ENCODE measurements around the gene DUSP22.
"Not testable (repeated sequence)": the region's sequence is repeated elsewhere in the genome, so short reads cannot be mapped to it uniquely, and the experiment has no call there.

The DUSP22 gene

GRCh38 chr6:281469-282103 is 10.7 kb upstream of the DUSP22 start:
- Histone ChIP-seq H3K36me3 (ENCODE audit: control insufficient read depth, insufficient read depth, low read length) (no peaks in the 10 kb centered on the region), H3K4me3 (ENCODE audit: low read length) (no peak overlapping the region), H3K27me3 (ENCODE audit: control insufficient read depth, insufficient read depth, low read length) (peaks cover 9% of the 10 kb centered on the region), H3K9ac (ENCODE audit: low read length) (no peak overlapping the region), H3K4me1 (ENCODE audit: control insufficient read depth, insufficient read depth, low read length) (no peaks in the 10 kb centered on the region), H3K9me3 (ENCODE audit: control insufficient read depth, low read length) (no peaks in the 10 kb centered on the region)

GRCh38 chr6:282177-282866 is 10.0 kb upstream of the DUSP22 start:
- Histone ChIP-seq H3K9ac (ENCODE audit: low read length) (no peak overlapping the region), H3K4me1 (ENCODE audit: control insufficient read depth, insufficient read depth, low read length) (no peaks in the 10 kb centered on the region), H3K36me3 (ENCODE audit: control insufficient read depth, insufficient read depth, low read length) (no peaks in the 10 kb centered on the region), H3K9me3 (ENCODE audit: control insufficient read depth, low read length) (no peaks in the 10 kb centered on the region), H3K4me3 (ENCODE audit: low read length) (no peak overlapping the region), H3K27me3 (ENCODE audit: control insufficient read depth, insufficient read depth, low read length) (peaks cover 9% of the 10 kb centered on the region)

GRCh38 chr6:282867-283416 is 9.3 kb upstream of the DUSP22 start:
- no peak overlapping the region for H3K4me3 ChIP-seq (ENCODE audit: low read length)
- H3K36me3 ChIP-seq (ENCODE audit: control insufficient read depth, insufficient read depth, low read length): no peaks in the 10 kb centered on the region
- H3K9ac ChIP-seq (ENCODE audit: low read length): no peak overlapping the region
- peaks cover 9% of the 10 kb centered on the region for H3K27me3 ChIP-seq (ENCODE audit: control insufficient read depth, insufficient read depth, low read length)
- no peaks in the 10 kb centered on the region for H3K4me1 ChIP-seq (ENCODE audit: control insufficient read depth, insufficient read depth, low read length)
- H3K9me3 ChIP-seq (ENCODE audit: control insufficient read depth, low read length): no peaks in the 10 kb centered on the region

GRCh38 chr6:284486-284885 is 7.8 kb upstream of the DUSP22 start:
- Histone ChIP-seq H3K9ac (ENCODE audit: low read length) (no peak overlapping the region), H3K36me3 (ENCODE audit: control insufficient read depth, insufficient read depth, low read length) (no peaks in the 10 kb centered on the region), H3K4me3 (ENCODE audit: low read length) (no peak overlapping the region), H3K27me3 (ENCODE audit: control insufficient read depth, insufficient read depth, low read length) (peaks cover 9% of the 10 kb centered on the region), H3K9me3 (ENCODE audit: control insufficient read depth, low read length) (no peaks in the 10 kb centered on the region), H3K4me1 (ENCODE audit: control insufficient read depth, insufficient read depth, low read length) (no peaks in the 10 kb centered on the region)

DNA sequence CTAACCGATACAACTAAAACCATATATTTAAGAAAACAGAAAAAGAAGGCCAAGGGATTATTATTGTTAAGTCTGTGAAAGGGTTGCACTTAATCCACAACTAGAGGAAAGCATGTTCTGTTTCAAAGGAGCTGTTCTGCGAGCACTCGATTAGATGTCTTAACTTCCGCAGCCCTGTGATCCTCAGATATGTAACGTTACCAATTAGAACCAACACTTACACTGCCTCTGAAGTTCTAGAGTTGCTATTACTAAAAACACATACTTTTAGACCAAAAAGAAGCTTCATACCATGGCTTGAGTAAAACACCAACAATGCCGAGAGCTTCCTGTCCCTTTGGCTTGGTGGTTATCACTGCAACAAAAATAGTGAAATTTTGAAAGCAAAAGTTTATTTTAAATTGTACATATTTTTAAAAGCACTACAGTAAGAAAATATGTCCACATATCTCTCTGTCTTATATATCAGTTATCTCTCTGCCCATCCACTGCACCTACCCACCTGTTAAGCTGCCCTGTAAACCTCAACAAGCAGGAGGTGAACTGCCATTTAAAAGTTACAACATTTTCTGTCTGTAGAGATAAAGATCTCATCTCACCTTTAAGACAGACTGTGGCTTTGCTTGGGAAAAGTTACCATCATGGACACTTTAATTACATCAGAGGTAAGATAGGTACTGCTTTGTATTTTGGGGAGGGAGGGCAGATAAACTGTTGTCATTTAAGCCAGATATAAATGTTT is 7.1 kb upstream of the DUSP22 start:
- no peak overlapping the region for H3K9ac ChIP-seq (ENCODE audit: low read length)
- peaks cover 9% of the 10 kb centered on the region for H3K27me3 ChIP-seq (ENCODE audit: control insufficient read depth, insufficient read depth, low read length)
- no peak overlapping the region for H3K4me3 ChIP-seq (ENCODE audit: low read length)
- no peaks in the 10 kb centered on the region for H3K36me3 ChIP-seq (ENCODE audit: control insufficient read depth, insufficient read depth, low read length)
- H3K9me3 ChIP-seq (ENCODE audit: control insufficient read depth, low read length): no peaks in the 10 kb centered on the region
- H3K4me1 ChIP-seq (ENCODE audit: control insufficient read depth, insufficient read depth, low read length): no peaks in the 10 kb centered on the region

GRCh38 chr6:285902-286301 is 6.4 kb upstream of the DUSP22 start:
- not testable (repeated sequence) for H3K9me3 ChIP-seq (ENCODE audit: control insufficient read depth, low read length); H3K9ac ChIP-seq (ENCODE audit: low read length); H3K36me3 ChIP-seq (ENCODE audit: control insufficient read depth, insufficient read depth, low read length); H3K4me3 ChIP-seq (ENCODE audit: low read length); H3K27me3 ChIP-seq (ENCODE audit: control insufficient read depth, insufficient read depth, low read length); H3K4me1 ChIP-seq (ENCODE audit: control insufficient read depth, insufficient read depth, low read length)

DNA sequence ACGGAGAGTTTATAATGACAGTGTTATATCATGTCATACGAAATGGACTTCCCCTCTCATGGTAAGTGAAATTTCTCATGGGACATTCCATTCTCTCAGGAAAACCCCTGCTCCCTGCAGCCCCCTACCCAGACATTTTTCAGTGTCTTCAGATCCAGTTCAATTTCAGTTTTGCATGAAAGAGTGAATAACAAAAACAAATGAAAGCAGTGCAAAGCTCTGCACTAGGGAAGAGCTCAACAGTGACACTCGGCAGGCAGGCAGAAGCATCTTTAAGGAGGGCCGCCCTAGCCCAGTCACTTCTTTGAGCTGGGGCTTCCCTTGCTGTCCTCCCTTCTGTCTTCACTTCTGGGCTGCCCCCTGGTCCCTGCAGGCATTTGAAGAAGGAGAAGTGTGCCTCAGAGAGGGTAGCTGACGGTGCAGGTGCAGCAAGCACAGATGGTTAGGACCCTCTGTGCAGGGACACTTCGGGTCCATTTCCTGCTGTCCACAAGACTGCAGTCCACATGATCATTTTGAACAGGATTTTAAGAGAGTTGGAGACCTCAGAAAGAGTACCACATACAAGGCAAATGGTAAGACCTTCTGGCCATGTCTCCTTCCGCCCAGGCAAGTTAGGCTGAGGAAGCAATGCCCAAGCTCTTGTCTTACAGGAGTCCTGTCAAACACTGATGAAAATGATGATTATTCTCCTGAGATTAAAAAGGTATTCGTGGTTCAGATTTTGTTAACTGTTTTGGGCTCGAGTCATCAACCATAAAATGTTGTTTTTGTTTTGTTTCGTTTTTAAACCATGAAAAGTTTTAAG is 5.4 kb upstream of the DUSP22 start:
- H3K36me3 ChIP-seq (ENCODE audit: control insufficient read depth, insufficient read depth, low read length): no peaks in the 10 kb centered on the region
- H3K9me3 ChIP-seq (ENCODE audit: control insufficient read depth, low read length): no peaks in the 10 kb centered on the region
- H3K9ac ChIP-seq (ENCODE audit: low read length): no peak overlapping the region
- no peak overlapping the region for H3K4me3 ChIP-seq (ENCODE audit: low read length)
- H3K4me1 ChIP-seq (ENCODE audit: control insufficient read depth, insufficient read depth, low read length): peaks cover 9% of the 10 kb centered on the region
- peaks cover 9% of the 10 kb centered on the region for H3K27me3 ChIP-seq (ENCODE audit: control insufficient read depth, insufficient read depth, low read length)

GRCh38 chr6:287489-287860 is 4.8 kb upstream of the DUSP22 start:
- no peaks in the 10 kb centered on the region for H3K36me3 ChIP-seq (ENCODE audit: control insufficient read depth, insufficient read depth, low read length)
- H3K9ac ChIP-seq (ENCODE audit: low read length): no peak overlapping the region
- peaks cover 6% of the 10 kb centered on the region for H3K27me3 ChIP-seq (ENCODE audit: control insufficient read depth, insufficient read depth, low read length)
- H3K4me1 ChIP-seq (ENCODE audit: control insufficient read depth, insufficient read depth, low read length): peaks cover 9% of the 10 kb centered on the region
- H3K4me3 ChIP-seq (ENCODE audit: low read length): no peak overlapping the region
- H3K9me3 ChIP-seq (ENCODE audit: control insufficient read depth, low read length): no peaks in the 10 kb centered on the region

GRCh38 chr6:288866-289265 is 3.4 kb upstream of the DUSP22 start:
- Histone ChIP-seq H3K9ac (ENCODE audit: low read length) (no peak overlapping the region), H3K36me3 (ENCODE audit: control insufficient read depth, insufficient read depth, low read length) (no peaks in the 10 kb centered on the region), H3K4me3 (ENCODE audit: low read length) (no peak overlapping the region), H3K27me3 (ENCODE audit: control insufficient read depth, insufficient read depth, low read length) (no peaks in the 10 kb centered on the region), H3K9me3 (ENCODE audit: control insufficient read depth, low read length) (no peaks in the 10 kb centered on the region), H3K4me1 (ENCODE audit: control insufficient read depth, insufficient read depth, low read length) (peaks cover 9% of the 10 kb centered on the region)

DNA sequence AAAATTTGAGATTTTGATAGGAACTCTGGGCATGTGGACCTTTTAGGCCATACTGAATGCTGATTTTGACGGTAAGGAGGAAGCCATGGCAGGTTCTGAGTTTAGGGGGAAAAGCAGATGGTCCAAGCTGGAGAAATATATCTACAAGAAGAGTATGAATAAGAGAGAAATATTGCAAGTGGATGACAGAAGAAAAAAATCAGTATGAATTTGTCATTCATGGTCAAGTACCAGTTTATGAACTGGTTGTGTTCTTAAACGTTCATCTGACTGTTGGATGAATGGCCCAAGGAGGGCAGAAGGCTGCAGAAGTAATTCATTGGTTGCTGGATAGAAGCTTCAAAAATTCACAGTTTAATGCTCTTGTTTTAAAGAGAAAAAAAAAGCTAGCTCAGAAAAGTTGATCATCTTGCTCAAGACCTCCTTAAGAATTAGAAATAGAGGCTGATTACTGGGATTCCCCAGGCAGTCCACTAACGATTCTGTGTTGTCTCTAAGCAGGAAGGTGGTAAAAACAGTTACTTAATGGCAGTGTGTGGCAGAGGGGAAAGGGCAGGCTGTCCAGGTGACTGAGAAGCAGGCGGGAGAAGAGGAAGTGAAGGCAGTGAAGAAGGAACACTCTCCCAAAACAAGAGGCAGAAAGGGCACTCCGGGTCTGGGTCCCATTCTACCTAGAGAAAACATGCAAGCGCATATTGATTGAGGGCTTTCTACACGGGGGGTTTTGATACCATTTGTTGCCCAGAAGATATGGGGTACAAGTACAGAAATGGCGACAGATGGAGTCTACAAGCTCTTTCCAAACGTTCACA is 2.0 kb upstream of the DUSP22 start:
- H3K4me1 ChIP-seq (ENCODE audit: control insufficient read depth, insufficient read depth, low read length): peaks cover 12% of the 10 kb centered on the region
- H3K9me3 ChIP-seq (ENCODE audit: control insufficient read depth, low read length): no peaks in the 10 kb centered on the region
- H3K27me3 ChIP-seq (ENCODE audit: control insufficient read depth, insufficient read depth, low read length): no peaks in the 10 kb centered on the region
- H3K9ac ChIP-seq (ENCODE audit: low read length): no peak overlapping the region
- no peaks in the 10 kb centered on the region for H3K36me3 ChIP-seq (ENCODE audit: control insufficient read depth, insufficient read depth, low read length)
- no peak overlapping the region for H3K4me3 ChIP-seq (ENCODE audit: low read length)

DNA sequence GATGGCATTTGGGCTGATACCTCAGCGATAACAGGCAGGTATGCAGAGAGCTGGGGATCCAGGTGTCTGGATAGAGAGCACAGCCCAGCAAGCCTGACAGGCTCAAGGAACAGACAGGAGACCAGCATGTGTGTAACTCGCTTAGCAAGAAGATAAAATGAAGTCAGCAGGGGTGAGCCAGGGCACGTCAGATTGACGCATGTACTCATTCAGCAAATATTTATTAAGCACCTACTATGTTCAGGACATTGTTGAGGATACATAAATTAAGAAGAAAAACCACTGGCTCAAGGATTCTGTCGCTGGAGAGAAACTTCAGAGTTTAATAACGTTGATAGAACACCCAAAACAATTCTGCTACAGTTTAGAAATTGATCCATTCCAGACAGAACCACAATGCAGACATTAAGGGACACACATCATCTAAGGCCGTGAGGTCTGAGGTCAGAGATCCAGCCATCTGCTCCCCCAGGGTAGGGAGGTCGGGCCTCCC is 1.0 kb upstream of the DUSP22 start:
- H3K4me3 ChIP-seq (ENCODE audit: low read length): peak overlapping the region; percentile 34

More for the DNA sequence above, 1.0 kb upstream of the DUSP22 start:
- Histone ChIP-seq H3K4me1 (ENCODE audit: control insufficient read depth, insufficient read depth, low read length) (peaks cover 18% of the 10 kb centered on the region), H3K27me3 (ENCODE audit: control insufficient read depth, insufficient read depth, low read length) (no peaks in the 10 kb centered on the region), H3K36me3 (ENCODE audit: control insufficient read depth, insufficient read depth, low read length) (no peaks in the 10 kb centered on the region), H3K9me3 (ENCODE audit: control insufficient read depth, low read length) (no peaks in the 10 kb centered on the region), H3K9ac (ENCODE audit: low read length) (peak overlapping the region; percentile 86)

Data from mucosa of stomach (tissue), 1 donor.